Measurements from ENCODE around the gene UGT1A8. TPM values are rescaled to one million over a fixed set of nuclear protein-coding genes. Genes with fewer than 3 reads are reported as not detected.

Gene UGT1A8
- total and polyA plus RNA-seq, 7 donors = not detected

- ATAC-seq (no peak), DNase-seq (no peak)
- Histone ChIP-seq H3K27me3 (ENCODE audit: insufficient read depth in 3 of 3, low read length in 2 of 3) (no peaks in the 10 kb centered on the region), H3K4me1 (no peaks in the 10 kb centered on the region), H3K27ac (no peak within 1 kb of the TSS), H3K4me3 (no peak within 1 kb of the TSS), H3K9me3 (no peaks in the 10 kb centered on the region), H3K36me3 (ENCODE audit: insufficient read depth in 1 of 2, low read depth in 1 of 2) (no peaks in the 10 kb centered on the region)
- intact Hi-C loops (cut with DNase I) = no loop called here
- WGBS, 3 donors = 76 to 83% (median 80%) methylated on average over 14 of the region's 14 CpGs
- TF ChIP-seq CTCF (IDR thresholded peaks at IDR 0.05) = no peak
These were observed 95.3 kb downstream of the UGT1A8 start, which contains the start of gene UGT1A5 for GRCh38 chr2:233712611-233713261. UGT1A5 (plus strand) TSS chr2:233712907; CDS start chr2:233712992, 85 bp downstream.

GRCh38 chr2:233713262-233713615 lies 95.8 kb downstream of the UGT1A8 start:
- Histone ChIP-seq H3K4me1 (no peaks in the 10 kb centered on the region), H3K9me3 (no peaks in the 10 kb centered on the region), H3K4me3 (no peak overlapping the region), H3K27ac (no peak overlapping the region), H3K36me3 (ENCODE audit: insufficient read depth in 1 of 2, low read depth in 1 of 2) (no peaks in the 10 kb centered on the region), H3K27me3 (ENCODE audit: insufficient read depth in 3 of 3, low read length in 2 of 3) (no peaks in the 10 kb centered on the region)
- no peak for TF ChIP-seq CTCF (IDR thresholded peaks at IDR 0.05)
- 73 to 85% (median 77%) methylated on average over 7 of the region's 7 CpGs for WGBS, 3 donors
- ATAC-seq (no peak), DNase-seq (no peak)
- intact Hi-C loops (cut with DNase I) = no loop called here

- H3K4me3 ChIP-seq = no peak overlapping the region
- no peak for DNase-seq
- no peaks in the 10 kb centered on the region for H3K4me1 ChIP-seq
- no peaks in the 10 kb centered on the region for H3K9me3 ChIP-seq
- ATAC-seq = no peak
- intact Hi-C loops (cut with DNase I) = no loop called here
- H3K27ac ChIP-seq = no peak overlapping the region
- 69 to 78% (median 72%) methylated on average over 2 of the region's 2 CpGs for WGBS, 3 donors
- H3K36me3 ChIP-seq (ENCODE audit: insufficient read depth in 1 of 2, low read depth in 1 of 2) = no peaks in the 10 kb centered on the region
- H3K27me3 ChIP-seq (ENCODE audit: insufficient read depth in 3 of 3, low read length in 2 of 3) = no peaks in the 10 kb centered on the region
- TF ChIP-seq CTCF (IDR thresholded peaks at IDR 0.05) = no peak
These were observed 96.7 kb downstream of the UGT1A8 start for GRCh38 chr2:233714121-233714520.

GRCh38 chr2:233718552-233718951 lies 101.1 kb downstream of the UGT1A8 start, which contains the start of gene UGT1A4:
UGT1A4 (plus strand) TSS chr2:233718736; CDS start chr2:233718821, 85 bp downstream.
- TF ChIP-seq CTCF (IDR thresholded peaks at IDR 0.05) = no peak
- no peak for ATAC-seq
- DNase-seq = no peak
- Histone ChIP-seq H3K9me3 (no peaks in the 10 kb centered on the region), H3K27ac (no peak within 1 kb of the TSS), H3K36me3 (ENCODE audit: insufficient read depth in 1 of 2, low read depth in 1 of 2) (no peaks in the 10 kb centered on the region), H3K4me1 (no peaks in the 10 kb centered on the region), H3K27me3 (ENCODE audit: insufficient read depth in 3 of 3, low read length in 2 of 3) (peaks cover 0 to 3% (median 0%) of the 10 kb centered on the region in 3 donors), H3K4me3 (no peak within 1 kb of the TSS)
- WGBS, 3 donors = 52 to 72% (median 58%) methylated on average over 6 to 7 of the region's 7 CpGs
- intact Hi-C loops (cut with DNase I) = no loop called here
